NB4 (cell line): Measurements from ENCODE around the gene CEP250.

ENCODE experiments used
- DNase-seq: peaks from one replicate; pipeline ENCODE4 v3.0.0; 2010; ENCODE audit warnings: low read depth
- H3K4me3 ChIP-seq: one replicate; pipeline ENCODE4 v1.5.1; 2011; ENCODE audit warnings: mild to moderate bottlenecking, low read depth, low read length, moderate library complexity
- MAX ChIP-seq: IDR thresholded peaks from 2 replicates; pipeline ENCODE4 v1.6.1; 2011; ENCODE audit warnings: low read depth, low read length
- MYC ChIP-seq: IDR thresholded peaks from 2 replicates; pipeline ENCODE4 v1.6.1; 2011; ENCODE audit warnings: low read depth, low read length
- POLR2A ChIP-seq: IDR thresholded peaks from 2 replicates; pipeline ENCODE4 v1.6.1; 2011; ENCODE audit warnings: mild to moderate bottlenecking; ENCODE audit not compliant: insufficient read length; ENCODE audit errors: extremely low read depth
- TF ChIP-seq, protein P1 (sequence below): IDR thresholded peaks from one replicate; pipeline ENCODE4 v1.5.1; 2012; ENCODE audit warnings: low read depth, low read length

CEP250 gene

DNA sequence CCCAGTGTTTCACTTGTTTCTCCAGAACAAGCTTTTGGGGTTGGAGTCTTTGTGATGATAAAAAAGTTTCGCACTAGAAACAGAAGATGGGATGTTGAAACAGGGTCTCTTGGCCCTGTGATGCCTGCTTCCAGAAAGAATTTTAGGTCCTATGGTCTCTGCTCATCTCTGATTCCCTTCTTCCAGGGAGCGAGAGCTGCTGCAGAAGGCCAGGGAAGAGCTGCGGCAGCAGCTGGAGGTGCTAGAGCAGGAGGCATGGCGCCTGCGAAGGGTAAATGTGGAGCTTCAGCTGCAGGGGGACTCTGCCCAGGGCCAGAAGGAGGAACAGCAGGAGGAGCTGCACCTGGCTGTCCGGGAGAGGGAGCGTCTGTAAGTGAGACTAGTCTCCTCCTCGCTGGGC lies 18.3 kb downstream of the CEP250 start:
- TF ChIP-seq MYC (no peak), MAX (no peak), POLR2A (no peak)
- TF ChIP-seq, protein P1, sequence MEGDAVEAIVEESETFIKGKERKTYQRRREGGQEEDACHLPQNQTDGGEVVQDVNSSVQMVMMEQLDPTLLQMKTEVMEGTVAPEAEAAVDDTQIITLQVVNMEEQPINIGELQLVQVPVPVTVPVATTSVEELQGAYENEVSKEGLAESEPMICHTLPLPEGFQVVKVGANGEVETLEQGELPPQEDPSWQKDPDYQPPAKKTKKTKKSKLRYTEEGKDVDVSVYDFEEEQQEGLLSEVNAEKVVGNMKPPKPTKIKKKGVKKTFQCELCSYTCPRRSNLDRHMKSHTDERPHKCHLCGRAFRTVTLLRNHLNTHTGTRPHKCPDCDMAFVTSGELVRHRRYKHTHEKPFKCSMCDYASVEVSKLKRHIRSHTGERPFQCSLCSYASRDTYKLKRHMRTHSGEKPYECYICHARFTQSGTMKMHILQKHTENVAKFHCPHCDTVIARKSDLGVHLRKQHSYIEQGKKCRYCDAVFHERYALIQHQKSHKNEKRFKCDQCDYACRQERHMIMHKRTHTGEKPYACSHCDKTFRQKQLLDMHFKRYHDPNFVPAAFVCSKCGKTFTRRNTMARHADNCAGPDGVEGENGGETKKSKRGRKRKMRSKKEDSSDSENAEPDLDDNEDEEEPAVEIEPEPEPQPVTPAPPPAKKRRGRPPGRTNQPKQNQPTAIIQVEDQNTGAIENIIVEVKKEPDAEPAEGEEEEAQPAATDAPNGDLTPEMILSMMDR = no peak
- no peak overlapping the region for H3K4me3 ChIP-seq
- DNase-seq = no peak

DNA sequence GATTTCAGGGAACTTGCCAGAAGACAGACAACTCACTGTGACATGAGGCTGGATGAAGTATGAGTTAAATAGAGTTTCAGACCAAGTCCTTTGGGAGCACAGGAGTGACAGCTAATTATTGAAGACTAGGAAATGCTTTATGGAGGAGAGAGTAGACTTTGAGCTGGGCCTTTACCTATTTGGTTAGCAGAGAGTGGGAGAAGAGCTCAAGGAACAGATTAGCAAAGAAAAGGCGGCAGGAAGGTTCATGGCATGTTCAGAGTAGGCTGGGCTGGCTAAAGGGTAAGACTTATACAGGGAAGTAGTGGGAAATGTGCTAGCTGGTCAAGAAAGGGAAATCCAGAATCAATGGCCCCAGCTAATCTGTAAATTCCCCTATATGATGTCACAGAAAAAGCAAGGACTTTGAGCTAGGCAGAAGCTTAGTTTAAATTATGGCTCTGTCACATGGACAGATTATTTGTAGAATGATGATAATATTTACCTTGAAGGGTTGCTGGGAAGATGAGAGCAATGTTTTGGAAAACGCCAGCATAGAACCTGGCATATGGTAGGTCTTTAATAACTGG lies 19.0 kb downstream of the CEP250 start:
- no peak for DNase-seq
- H3K4me3 ChIP-seq = no peak overlapping the region
- TF ChIP-seq MAX (no peak), MYC (no peak)

DNA sequence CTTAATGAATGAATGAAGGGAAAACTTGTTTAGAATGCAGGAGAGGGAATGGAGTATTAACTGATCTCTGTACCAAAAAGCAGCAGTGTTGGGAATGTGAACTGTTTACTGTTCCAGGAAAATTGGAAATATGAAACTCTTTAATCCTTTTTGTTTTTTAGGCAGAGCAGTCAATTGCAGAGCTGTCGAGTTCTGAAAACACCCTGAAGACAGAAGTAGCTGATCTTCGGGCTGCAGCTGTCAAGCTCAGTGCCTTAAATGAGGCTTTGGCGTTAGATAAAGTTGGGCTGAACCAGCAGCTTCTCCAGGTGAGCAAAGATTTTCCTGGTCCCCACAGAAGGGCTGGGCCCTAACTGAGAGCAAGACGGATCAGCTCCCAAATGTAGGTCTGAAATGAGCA lies 20.9 kb downstream of the CEP250 start:
- no peak overlapping the region for H3K4me3 ChIP-seq
- TF ChIP-seq MYC (no peak), MAX (no peak), POLR2A (no peak)
- TF ChIP-seq, protein P1 = no peak
- DNase-seq = no peak

GRCh38 chr20:35478804-35479472 lies 23.5 kb downstream of the CEP250 start:
- TF ChIP-seq MYC (no peak), POLR2A (no peak)
- TF ChIP-seq, protein P1 = peak; percentile 61
- DNase-seq = peak; percentile 71
- no peak overlapping the region for H3K4me3 ChIP-seq

- H3K4me3 ChIP-seq = no peak overlapping the region
- DNase-seq = no peak
- TF ChIP-seq, protein P1 = no peak
- TF ChIP-seq MYC (no peak), POLR2A (no peak), MAX (no peak)
Observed at GRCh38 chr20:35479798-35480197, 24.4 kb downstream of the CEP250 start.

GRCh38 chr20:35487479-35487878 lies 32.1 kb downstream of the CEP250 start:
- no peak overlapping the region for H3K4me3 ChIP-seq
- no peak for DNase-seq
- TF ChIP-seq, protein P1 = no peak
- TF ChIP-seq POLR2A (no peak), MAX (no peak), MYC (no peak)
